ENCODE measurements around the gene WDR37. TPM values are rescaled to one million over a fixed set of nuclear protein-coding genes. Genes with fewer than 3 reads are reported as not detected.

The WDR37 gene
- polyA plus RNA-seq, 1 donor: 12.5 TPM

GRCh38 chr10:1172256-1172984, 116.2 kb downstream of the WDR37 start:
- no peak for DNase-seq

DNA sequence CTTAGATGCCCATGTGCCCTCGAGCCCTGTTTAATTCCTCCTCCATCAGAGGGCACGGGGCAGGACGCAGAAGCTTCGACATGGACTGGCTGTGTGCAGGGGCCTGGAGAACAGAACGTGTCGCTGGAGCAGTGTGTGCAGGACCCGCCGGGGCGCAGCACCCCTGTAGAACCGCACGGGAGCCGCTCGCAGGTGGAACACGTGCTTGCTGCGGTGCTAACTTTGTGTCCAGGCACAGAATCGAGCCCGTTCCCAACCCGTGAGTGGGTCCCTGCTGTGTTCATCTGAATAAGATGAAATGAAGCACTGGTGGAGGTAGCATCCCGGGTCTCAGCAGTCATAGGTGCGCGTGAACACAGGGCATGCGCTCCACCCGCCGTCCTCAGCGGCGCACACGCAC, 116.9 kb downstream of the WDR37 start:
- DNase-seq: no peak

DNA sequence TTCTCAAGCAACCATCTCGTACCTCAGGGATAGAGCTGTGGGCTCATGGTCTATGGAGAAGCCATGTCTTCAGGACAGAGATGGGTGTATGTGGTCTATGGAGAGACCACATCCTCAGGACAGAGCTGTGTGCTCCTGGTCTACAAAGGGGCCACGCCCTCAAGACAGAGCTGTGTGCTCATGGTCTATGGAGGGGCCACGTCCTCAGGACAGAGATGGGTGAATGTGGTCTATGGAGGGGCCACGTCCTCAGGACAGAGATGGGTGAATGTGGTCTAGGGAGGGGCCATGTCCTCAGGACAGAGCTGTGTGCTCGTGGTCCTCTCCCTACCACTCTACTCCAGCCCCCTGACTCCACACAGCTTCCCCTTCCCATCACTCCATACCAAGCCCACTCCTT, 117.8 kb downstream of the WDR37 start:
- no peak for DNase-seq

- DNase-seq: no peak
Observed at GRCh38 chr10:1175956-1176565, 119.9 kb downstream of the WDR37 start.

DNA sequence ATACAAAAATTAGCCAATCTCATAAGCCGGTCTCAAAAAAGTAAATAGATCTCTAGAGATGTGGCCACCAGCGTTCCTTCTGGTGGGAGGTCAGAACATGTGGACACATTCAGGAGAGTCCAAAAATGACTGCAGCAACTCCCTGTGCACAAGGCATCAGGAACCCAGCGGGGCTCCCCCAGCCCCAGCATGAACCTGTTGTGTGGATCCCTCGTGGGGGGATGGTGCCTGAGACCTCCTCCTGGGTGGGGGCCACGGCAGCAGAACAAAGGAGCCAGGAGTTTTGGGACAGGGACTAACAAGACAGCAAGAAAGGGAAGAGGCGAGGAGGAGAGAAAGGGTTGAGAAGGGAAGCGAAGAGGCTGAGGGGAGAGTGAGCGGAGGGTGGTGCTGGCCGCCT, 121.8 kb downstream of the WDR37 start:
- no peak for DNase-seq

GRCh38 chr10:1178506-1178905, 122.3 kb downstream of the WDR37 start:
- DNase-seq: no peak

- no peak for DNase-seq
Observed at GRCh38 chr10:1179346-1180070, 123.3 kb downstream of the WDR37 start.

DNA sequence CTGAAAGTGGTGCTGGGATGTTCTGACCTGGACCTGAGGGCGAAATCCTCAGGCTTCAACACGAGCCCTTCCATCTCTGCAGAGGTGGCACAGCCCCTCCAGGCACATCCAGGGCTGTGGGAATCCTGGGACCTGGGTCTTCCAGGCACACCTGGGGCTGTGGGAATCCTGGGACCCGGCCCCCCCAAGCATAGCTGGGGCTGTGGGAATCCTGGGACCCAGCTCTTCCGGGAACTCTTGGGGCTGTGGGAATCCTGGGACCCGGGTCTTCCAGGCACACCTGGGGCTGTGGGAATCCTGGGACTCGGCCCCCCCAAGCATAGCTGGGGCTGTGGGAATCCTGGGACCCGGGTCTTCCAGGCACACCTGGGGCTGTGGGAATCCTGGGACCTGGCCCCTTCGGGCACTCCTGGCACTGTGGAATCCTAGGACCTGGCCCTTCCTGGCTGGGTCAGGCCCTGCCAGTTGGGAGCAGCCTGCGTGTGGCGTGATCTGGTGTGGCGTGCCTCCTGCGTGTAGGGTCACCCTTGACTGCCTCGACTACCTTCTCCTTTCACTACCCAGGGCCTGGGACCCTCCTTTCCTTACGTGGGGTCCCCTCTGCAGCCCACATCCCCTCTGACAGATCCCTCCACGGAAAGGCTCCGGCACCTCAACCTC, 124.0 kb downstream of the WDR37 start:
- no peak for DNase-seq

DNA sequence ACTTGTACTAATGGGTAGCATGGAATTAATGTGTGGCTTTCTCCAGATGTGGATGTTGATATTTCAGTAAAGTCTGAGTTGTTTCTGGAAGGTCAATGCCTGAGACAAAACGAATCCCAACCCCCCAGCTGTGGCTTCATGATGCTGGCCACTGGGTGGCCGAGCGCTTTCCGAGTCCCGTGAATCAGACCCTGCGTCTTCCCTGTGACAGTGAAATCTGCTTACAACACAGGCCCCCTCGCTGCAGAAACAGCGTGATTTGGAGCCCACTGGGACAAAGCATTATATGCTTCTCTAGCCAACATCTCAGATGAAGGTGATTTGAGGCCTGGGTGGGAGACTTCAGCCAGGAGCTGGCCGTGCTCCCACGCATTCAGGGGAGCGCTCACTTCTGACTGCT, 124.7 kb downstream of the WDR37 start:
- no peak for DNase-seq

Other genes starting within 250 kb of the WDR37 start
- 91.2 TPM for gene LARP4B, start 124.7 kb upstream of the WDR37 start, polyA plus RNA-seq (ENCODE audit: insufficient read length)
- 44.6 TPM for gene GTPBP4, start 68.0 kb upstream of the WDR37 start, polyA plus RNA-seq (ENCODE audit: insufficient read length)
- not detected for gene IDI2, start 30.5 kb upstream of the WDR37 start, polyA plus RNA-seq (ENCODE audit: insufficient read length)
- gene IDI1, start 7.3 kb upstream of the WDR37 start, polyA plus RNA-seq (ENCODE audit: insufficient read length): 34.5 TPM

Measured in hindlimb muscle (tissue), 1 donor.